HAP-1 (cell line): Measurements from ENCODE around the gene MNT.
"Not testable (repeated sequence)": the region's sequence is repeated elsewhere in the genome, so short reads cannot be mapped to it uniquely, and the experiment has no call there.

ENCODE experiments used
- DNase-seq, 2 experiments: peaks; one replicate each; pipeline ENCODE4 v3.0.0-alpha.2; 2016 to 2020; ENCODE audit warnings: low spot score in 2 of 2
- H3K27me3 ChIP-seq: fragments of 250-450 bp; sonication (Bioruptor Pico); 2 replicates; pipeline ENCODE4 v1.5.1; 2020; ENCODE audit warnings: low read depth, mild to moderate bottlenecking, moderate library complexity
- H3K36me3 ChIP-seq: fragments of 250-450 bp; sonication (Bioruptor Pico); replicated peaks from 2 replicates; pipeline ENCODE4 v1.5.1; 2020; ENCODE audit warnings: mild to moderate bottlenecking
- H3K4me1 ChIP-seq: fragments of 250-450 bp; sonication (Bioruptor Pico); 2 replicates; pipeline ENCODE4 v1.5.1; 2020; ENCODE audit warnings: mild to moderate bottlenecking
- H3K4me3 ChIP-seq: fragments of 250-450 bp; sonication (Bioruptor Pico); 2 replicates; pipeline ENCODE4 v1.5.1; 2020; ENCODE audit warnings: mild to moderate bottlenecking, moderate library complexity
- H3K9me3 ChIP-seq: fragments of 250-450 bp; sonication (Bioruptor Pico); 2 replicates; pipeline ENCODE4 v1.5.1; 2020; ENCODE audit warnings: mild to moderate bottlenecking, moderate library complexity
- in situ Hi-C: fragments of 300-500 bp; cut with MboI; formaldehyde crosslinking; loops from 3 replicates; pipeline ENCODE4 v1.14.3; 2020; ENCODE audit warnings: low sequenced_read_pairs, inconsistent platforms, mixed read lengths

Gene MNT, protein sequence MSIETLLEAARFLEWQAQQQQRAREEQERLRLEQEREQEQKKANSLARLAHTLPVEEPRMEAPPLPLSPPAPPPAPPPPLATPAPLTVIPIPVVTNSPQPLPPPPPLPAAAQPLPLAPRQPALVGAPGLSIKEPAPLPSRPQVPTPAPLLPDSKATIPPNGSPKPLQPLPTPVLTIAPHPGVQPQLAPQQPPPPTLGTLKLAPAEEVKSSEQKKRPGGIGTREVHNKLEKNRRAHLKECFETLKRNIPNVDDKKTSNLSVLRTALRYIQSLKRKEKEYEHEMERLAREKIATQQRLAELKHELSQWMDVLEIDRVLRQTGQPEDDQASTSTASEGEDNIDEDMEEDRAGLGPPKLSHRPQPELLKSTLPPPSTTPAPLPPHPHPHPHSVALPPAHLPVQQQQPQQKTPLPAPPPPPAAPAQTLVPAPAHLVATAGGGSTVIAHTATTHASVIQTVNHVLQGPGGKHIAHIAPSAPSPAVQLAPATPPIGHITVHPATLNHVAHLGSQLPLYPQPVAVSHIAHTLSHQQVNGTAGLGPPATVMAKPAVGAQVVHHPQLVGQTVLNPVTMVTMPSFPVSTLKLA

DNA sequence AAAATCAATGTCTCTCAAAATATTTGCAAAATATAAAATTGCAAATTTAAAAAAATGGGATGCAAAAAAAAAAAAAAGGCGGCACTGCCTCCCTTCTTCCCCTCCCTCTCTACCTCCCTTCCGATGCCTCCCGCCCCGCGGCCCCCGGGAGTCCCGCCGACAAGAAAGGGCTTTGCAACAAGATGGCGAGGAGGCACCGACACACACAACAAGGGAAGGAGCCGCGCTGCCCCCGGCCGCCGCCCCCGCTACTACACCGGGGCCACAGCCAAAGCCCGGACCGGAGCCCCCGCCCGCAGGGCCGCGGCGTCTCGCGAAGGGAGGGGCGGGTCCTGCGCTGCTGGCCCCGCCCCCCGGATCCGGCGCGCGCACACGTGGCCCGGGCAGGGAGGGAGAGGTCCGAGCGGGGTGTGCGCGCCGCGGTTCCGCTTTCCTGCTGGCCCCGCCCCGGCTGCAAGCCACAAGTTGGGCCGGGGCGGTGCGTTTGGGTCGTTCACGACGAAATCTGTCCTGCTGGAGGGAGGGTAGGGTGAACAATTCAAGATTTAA is at the start of gene MNT:
MNT (minus strand) TSS at position 184 of the 549 bp plus-strand sequence. CDS start 348 bp downstream, outside the sequence.
- peaks cover 31% of the 10 kb centered on the region for H3K4me1 ChIP-seq
- H3K4me3 ChIP-seq = peak within 1 kb of the TSS; percentile 72
- in situ Hi-C loops = no loop called here
- no peaks in the 10 kb centered on the region for H3K9me3 ChIP-seq
- H3K27me3 ChIP-seq = no peaks in the 10 kb centered on the region
- DNase-seq = peak; percentile 87 to 96
- H3K36me3 ChIP-seq = peaks cover 4% of the 10 kb centered on the region; the same call in 1 of the 2 replicates

DNA sequence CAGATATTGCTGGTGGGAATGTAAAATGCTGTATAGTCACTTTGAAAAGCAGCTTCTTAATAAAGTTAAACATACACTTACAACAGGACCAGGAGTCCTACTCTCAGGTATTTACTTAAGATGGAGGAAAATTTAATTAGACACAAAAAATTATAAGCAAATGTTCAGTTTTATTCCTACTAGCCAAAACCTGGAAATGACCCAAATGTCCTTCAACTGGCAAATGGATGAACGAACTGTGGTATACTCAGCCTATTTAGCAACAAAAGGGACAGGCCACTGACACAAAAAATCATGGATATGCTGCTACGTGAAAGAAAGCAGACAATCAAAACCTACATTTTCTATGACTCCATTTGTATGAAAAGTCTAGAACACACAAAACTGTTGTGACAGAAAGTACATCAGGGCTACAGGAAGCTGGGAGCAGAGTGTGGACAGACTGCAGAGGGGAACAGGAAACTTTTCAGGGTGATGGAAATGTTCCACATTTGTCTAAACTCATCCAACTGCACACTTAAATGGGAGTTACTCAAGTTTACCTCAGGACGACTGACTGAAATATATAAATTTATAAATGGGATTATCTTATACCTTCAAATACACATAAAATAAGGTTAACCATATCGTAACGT is 49.3 kb upstream of the MNT start:
- Histone ChIP-seq H3K9me3 (no peaks in the 10 kb centered on the region; the same call in 1 of the 2 replicates), H3K27me3 (no peaks in the 10 kb centered on the region), H3K36me3 (peaks cover 3% of the 10 kb centered on the region; the same call in 1 of the 2 replicates), H3K4me3 (no peak overlapping the region), H3K4me1 (peaks cover 18% of the 10 kb centered on the region)
- in situ Hi-C loops = no loop called here
- no peak for DNase-seq

DNA sequence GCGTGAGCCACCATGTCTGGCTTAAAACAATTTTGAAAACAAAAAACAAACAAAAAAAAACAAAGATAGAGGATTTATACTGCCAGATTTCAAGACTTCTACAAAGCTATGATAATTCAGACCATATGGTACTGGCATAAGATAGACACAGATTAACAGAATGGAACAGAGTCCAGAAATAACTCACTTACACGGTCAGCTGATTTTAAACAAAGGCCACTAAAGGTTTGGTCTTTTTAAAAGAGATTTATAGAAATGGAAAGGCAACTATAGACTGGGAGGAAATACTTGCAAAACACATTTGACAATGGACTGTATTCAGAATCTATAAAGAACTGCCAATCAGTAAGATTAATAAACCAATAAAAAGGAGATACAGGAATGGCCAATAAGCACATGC is 48.6 kb upstream of the MNT start:
- H3K27me3 ChIP-seq = no peaks in the 10 kb centered on the region
- H3K36me3 ChIP-seq = peaks cover 3% of the 10 kb centered on the region; the same call in 1 of the 2 replicates
- DNase-seq = peak in 1 of 2 experiments; percentile 95
- H3K9me3 ChIP-seq = no peaks in the 10 kb centered on the region; the same call in 1 of the 2 replicates
- in situ Hi-C loops = no loop called here
- peaks cover 18% of the 10 kb centered on the region for H3K4me1 ChIP-seq
- H3K4me3 ChIP-seq = no peak overlapping the region

DNA sequence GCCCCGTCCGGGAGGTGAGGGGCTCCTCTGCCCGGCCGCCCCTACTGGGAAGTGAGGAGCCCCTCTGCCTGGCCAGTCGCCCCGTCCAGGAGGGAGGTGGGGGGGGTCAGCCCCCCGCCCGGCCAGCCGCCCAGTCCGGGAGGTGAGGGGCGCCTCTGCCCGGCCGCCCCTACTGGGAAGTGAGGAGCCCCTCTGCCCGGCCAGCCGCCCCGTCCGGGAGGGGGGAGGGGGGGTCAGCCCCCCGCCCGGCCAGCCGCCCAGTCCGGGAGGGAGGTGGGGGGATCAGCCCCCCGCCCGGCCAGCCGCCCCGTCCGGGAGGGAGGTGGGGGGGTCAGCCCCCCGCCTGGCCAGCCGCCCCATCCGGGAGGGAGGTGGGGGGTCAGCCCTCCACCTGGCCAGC is 46.6 kb upstream of the MNT start:
- DNase-seq, in situ Hi-C loops, H3K27me3 ChIP-seq, H3K9me3 ChIP-seq, H3K4me3 ChIP-seq, H3K36me3 ChIP-seq: not testable (repeated sequence)
- peaks cover 18% of the 10 kb centered on the region for H3K4me1 ChIP-seq

DNA sequence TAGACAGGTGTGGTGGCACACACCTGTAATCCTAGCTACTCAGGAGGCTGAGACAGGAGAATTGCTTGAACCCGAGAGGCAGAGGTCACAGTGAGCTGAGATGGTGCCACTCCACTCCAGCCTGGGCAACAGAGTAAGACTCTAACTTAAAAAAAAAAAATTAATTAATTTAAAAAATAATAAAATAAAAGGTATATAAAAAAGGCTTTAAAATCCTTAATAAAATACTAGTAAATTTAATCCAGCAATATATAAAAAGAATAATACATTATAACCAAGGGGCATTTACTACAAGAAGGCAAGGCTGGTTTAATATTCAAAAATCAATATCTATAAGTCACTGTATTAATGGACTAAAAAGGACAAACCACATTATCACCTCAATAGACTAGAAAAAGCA is 44.8 kb upstream of the MNT start:
- peaks cover 15% of the 10 kb centered on the region for H3K4me1 ChIP-seq
- in situ Hi-C loops = no loop called here

DNA sequence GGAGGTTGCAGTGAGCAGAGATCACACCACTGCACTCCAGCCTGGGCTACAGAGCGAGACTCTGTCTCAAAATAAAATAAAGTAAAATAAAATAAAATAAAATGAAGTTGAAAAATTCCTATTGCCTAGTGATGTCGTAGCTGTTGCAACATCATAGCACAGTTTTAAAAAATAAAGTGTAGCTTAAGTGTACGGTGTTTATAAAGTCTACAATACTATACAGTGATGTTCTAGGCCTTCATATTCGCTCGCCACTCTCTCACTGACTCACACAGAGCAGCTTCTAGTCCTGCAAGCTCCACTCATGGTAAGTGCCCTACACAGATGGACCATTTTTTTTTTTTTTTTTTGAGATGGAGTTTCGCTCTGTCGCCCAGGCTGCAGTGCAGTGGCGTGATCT is 43.5 kb upstream of the MNT start:
- H3K9me3 ChIP-seq = no peaks in the 10 kb centered on the region; the same call in 1 of the 2 replicates
- H3K4me3 ChIP-seq = no peak overlapping the region
- peaks cover 18% of the 10 kb centered on the region for H3K36me3 ChIP-seq
- no peaks in the 10 kb centered on the region for H3K27me3 ChIP-seq
- H3K4me1 ChIP-seq = peaks cover 3% of the 10 kb centered on the region; the same call in 1 of the 2 replicates
- no peak for DNase-seq
- in situ Hi-C loops = no loop called here

More for the DNA sequence above, 44.8 kb upstream of the MNT start:
- Histone ChIP-seq H3K9me3 (no peaks in the 10 kb centered on the region; the same call in 1 of the 2 replicates), H3K36me3 (peaks cover 11% of the 10 kb centered on the region), H3K27me3 (no peaks in the 10 kb centered on the region), H3K4me3 (no peak overlapping the region)
- DNase-seq = no peak

DNA sequence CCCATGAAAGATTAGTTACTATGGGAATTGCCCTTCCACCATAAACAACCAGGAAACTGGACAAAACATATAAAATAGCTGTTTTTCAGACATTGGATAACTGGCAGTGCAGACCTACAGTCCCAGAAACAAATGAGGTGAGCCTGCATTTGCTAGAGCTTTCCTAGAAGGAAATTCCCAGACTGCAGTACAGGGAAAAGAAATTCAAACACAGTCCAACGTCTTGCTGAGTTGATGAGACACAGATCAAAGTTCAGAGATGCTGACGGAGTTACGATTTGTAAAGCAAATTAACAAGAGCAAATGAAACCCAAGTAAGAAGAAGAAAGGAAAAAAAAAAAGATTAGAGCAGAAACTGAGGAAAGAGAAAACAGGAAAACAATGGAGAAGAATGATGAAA is 41.3 kb upstream of the MNT start:
- no peak for DNase-seq
- in situ Hi-C loops = no loop called here

DNA sequence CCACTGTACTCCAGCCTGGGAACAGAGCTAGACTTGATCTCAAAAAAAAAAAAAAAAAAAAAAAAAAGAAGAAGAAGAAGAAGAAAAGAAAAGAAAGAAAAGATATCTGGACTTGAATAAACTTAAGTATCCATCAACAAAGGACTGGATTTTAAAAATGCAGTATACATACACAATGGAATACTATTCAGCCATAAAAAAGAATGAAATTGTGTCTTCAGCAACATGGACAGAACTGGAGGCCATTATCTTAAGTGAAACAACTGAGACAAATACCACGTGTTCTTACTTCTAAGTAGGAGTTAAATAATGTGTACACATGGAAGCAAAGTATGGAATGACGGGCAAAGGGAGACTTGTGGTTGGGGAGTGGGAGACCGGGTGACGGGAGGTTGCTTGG is 40.1 kb upstream of the MNT start:
- H3K4me3 ChIP-seq = no peak overlapping the region
- no peaks in the 10 kb centered on the region for H3K27me3 ChIP-seq
- H3K36me3 ChIP-seq = peaks cover 48% of the 10 kb centered on the region
- in situ Hi-C loops = no loop called here
- no peak for DNase-seq
- H3K4me1 ChIP-seq = no peaks in the 10 kb centered on the region
- H3K9me3 ChIP-seq = no peaks in the 10 kb centered on the region

More for the DNA sequence above, 41.3 kb upstream of the MNT start:
- no peaks in the 10 kb centered on the region for H3K4me1 ChIP-seq
- H3K27me3 ChIP-seq = no peaks in the 10 kb centered on the region
- H3K9me3 ChIP-seq = no peaks in the 10 kb centered on the region; the same call in 1 of the 2 replicates
- H3K4me3 ChIP-seq = no peak overlapping the region
- H3K36me3 ChIP-seq = peaks cover 37% of the 10 kb centered on the region

DNA sequence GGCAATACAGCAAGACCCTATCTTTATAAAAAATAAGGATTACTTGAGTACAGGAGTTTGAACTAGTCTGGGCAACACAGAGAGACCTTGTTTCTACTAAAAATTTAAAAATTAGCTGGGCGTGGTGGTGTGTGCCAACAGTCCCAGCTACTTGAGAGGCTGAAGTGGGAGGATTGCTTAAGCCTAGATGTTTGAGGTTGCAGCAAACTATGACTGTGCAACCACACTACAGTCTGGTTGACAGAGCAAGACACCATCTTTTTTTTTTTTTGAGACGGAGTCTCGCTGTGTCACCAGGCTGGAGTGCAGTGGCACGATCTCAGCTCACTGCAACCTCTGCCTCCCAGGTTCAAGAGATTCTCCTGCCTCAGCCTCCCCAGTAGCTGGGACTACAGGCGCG is 39.1 kb upstream of the MNT start:
- H3K27me3 ChIP-seq, H3K9me3 ChIP-seq, H3K4me1 ChIP-seq, DNase-seq, H3K4me3 ChIP-seq, in situ Hi-C loops: not testable (repeated sequence)
- H3K36me3 ChIP-seq = peaks cover 45% of the 10 kb centered on the region

DNA sequence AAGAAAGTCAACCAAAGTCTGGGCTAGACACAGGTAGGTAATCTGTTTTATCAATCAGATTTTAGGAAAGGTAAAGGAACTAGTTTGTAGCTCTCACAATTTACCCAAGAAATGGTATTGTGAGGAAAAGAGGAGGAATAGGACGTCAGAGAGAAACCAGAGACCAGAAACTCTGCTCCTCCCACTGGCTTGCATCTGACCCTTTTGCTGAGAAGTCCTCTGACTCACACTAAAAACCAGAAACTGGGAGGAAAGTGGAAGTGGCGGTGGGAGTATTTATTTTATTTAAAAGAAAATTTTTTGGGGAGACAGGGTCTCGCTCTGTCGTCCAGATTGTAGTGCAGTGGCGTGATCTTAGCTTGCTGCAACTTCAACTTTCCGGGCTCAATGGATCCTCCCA is 38.0 kb upstream of the MNT start:
- Histone ChIP-seq H3K36me3 (peaks cover 45% of the 10 kb centered on the region), H3K9me3 (no peaks in the 10 kb centered on the region), H3K4me3 (no peak overlapping the region), H3K27me3 (no peaks in the 10 kb centered on the region), H3K4me1 (peaks cover 7% of the 10 kb centered on the region)
- in situ Hi-C loops = no loop called here
- no peak for DNase-seq

DNA sequence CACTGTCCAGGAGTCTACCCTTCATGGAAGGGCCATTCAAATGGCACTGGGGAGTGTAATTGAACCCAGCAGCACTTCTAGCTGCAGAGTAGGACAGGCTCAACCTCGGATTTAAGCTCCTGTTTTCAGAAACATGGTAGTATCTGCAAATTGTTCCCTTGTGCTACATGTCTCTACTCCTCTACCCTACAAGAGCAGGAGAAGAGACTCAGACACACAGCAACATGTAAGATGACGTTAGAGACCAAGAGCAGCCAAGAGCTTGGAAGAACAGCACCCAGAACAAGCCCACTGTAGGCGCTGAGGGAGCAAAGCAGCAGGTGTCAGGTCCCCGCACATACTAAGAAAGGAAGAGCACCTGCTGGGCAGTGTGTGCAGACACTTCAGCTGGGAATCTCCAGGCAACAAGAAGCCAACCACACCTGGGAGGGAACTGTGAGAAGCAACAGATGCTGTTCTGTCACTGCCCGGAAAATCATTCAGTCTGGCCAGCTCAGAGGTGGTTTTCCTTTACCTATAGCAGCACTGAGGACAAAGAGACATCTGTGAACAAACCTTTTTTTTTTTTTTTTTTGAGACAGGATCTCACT is 35.6 kb upstream of the MNT start:
- in situ Hi-C loops = no loop called here
- Histone ChIP-seq H3K9me3 (no peaks in the 10 kb centered on the region), H3K27me3 (no peaks in the 10 kb centered on the region), H3K4me1 (peaks cover 13% of the 10 kb centered on the region), H3K36me3 (peaks cover 51% of the 10 kb centered on the region), H3K4me3 (no peak overlapping the region)
- no peak for DNase-seq

DNA sequence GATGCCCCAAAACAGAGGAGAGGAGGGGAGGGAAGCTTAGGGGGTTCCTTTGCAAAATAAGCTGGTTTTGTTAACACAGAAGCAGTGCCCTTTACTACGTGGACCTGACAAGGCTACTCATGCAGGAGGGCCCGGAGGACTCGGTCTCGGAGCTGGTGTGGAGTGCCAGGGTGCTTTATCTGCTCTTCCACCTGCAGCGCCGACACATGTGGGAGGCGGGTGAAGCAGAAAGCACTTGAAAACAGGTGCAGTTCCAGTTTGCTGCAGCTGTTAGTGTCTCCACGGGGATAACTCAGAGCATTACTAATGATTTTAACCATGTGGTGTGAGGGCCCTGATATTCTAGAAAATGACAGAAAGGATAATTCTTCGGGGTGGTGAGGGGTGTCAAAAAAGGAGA is 35.0 kb upstream of the MNT start:
- peaks cover 13% of the 10 kb centered on the region for H3K4me1 ChIP-seq
- peaks cover 51% of the 10 kb centered on the region for H3K36me3 ChIP-seq
- DNase-seq = no peak

DNA sequence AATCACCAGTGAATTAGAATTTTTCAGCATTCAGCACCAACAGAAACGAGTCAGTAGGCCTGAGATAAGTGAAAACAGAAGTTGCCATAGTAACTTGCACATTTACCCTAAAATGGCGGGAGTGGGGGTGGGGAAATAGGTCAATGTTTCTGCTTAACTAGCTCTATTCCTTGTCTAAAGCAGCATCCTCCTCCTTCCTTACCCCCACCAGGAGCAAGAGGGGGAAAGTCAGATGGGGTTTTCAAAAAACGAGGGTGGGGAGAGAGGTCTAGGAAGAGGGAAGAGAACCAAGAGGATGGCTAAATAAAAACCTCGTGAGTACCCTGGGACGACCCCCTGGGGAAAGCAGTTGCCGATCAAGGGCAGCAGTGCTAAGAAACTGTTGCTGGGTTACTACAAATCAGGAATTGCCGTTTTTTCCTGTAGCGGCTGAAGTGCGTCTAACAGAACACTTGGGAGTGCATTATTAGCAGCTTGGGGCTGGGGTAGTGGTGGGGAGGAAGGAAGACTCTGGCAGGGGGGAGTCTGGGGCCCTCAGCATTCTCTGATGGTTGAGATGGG is 34.4 kb upstream of the MNT start:
- in situ Hi-C loops = no loop called here
- Histone ChIP-seq H3K4me3 (no peak overlapping the region), H3K9me3 (no peaks in the 10 kb centered on the region), H3K27me3 (no peaks in the 10 kb centered on the region), H3K36me3 (peaks cover 51% of the 10 kb centered on the region), H3K4me1 (peaks cover 13% of the 10 kb centered on the region)
- DNase-seq = peak in 1 of 2 experiments; percentile 48

More for the DNA sequence above, 35.0 kb upstream of the MNT start:
- in situ Hi-C loops = no loop called here
- Histone ChIP-seq H3K4me3 (no peak overlapping the region), H3K27me3 (no peaks in the 10 kb centered on the region), H3K9me3 (no peaks in the 10 kb centered on the region)
